ENCODE data around the gene EIF4ENIF1. TPM values are rescaled to one million over a fixed set of nuclear protein-coding genes. Genes with fewer than 3 reads are reported as not detected.

Gene EIF4ENIF1
- total RNA-seq, 1 experiment from 2014 or later, result 32.0 TPM

- H3K27me3 Mint-ChIP-seq (ENCODE audit: unreplicated experiment), result no peaks in the 10 kb centered on the region
- intact Hi-C loops (cut with micrococcal nuclease; ENCODE audit: unreplicated experiment), result no loop called here
- H3K36me3 Mint-ChIP-seq (ENCODE audit: insufficient read depth, unreplicated experiment), result peaks cover 49% of the 10 kb centered on the region
- CTCF ChIA-PET, result no interaction called here
- no peak overlapping the region for H3K27ac Mint-ChIP-seq (ENCODE audit: unreplicated experiment)
- BruUV-seq (replicated peaks), result no TSS peak
- peaks cover 22% of the 10 kb centered on the region for H3K4me1 Mint-ChIP-seq (ENCODE audit: low read depth, unreplicated experiment)
- TF ChIP-seq, protein P1, sequence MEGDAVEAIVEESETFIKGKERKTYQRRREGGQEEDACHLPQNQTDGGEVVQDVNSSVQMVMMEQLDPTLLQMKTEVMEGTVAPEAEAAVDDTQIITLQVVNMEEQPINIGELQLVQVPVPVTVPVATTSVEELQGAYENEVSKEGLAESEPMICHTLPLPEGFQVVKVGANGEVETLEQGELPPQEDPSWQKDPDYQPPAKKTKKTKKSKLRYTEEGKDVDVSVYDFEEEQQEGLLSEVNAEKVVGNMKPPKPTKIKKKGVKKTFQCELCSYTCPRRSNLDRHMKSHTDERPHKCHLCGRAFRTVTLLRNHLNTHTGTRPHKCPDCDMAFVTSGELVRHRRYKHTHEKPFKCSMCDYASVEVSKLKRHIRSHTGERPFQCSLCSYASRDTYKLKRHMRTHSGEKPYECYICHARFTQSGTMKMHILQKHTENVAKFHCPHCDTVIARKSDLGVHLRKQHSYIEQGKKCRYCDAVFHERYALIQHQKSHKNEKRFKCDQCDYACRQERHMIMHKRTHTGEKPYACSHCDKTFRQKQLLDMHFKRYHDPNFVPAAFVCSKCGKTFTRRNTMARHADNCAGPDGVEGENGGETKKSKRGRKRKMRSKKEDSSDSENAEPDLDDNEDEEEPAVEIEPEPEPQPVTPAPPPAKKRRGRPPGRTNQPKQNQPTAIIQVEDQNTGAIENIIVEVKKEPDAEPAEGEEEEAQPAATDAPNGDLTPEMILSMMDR (IDR thresholded peaks at IDR 0.05; ENCODE audit: unreplicated experiment), result no peak
- peak overlapping the region; percentile 99 for H3K4me3 Mint-ChIP-seq (ENCODE audit: low read depth, unreplicated experiment)
- no peak for DNase-seq
- H3K9me3 Mint-ChIP-seq (ENCODE audit: low read depth, unreplicated experiment), result no peaks in the 10 kb centered on the region
Observed at GRCh38 chr22:31491218-31491962, 1.7 kb upstream of the EIF4ENIF1 start.

DNA sequence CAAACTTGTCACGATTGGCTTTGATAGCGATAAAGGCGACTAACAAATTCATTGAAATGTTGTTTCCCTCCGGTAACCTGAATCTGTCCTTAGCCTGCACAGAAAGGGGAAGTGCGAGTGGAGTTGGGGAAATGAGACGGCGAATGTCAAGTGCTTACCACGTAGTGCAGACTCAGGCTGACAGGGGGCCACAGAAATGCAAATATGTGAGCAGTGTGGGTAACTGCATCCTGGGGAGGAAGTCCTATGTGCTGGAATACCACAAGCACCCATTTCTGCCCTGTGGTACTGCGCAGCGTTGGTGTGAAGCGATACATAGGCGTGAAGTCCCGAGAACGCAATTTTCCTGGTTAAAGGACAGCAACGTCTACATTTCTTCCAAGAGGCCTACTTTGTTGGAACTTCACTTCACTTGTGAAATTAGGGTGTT, 869 bp upstream of the EIF4ENIF1 start:
- Mint-ChIP-seq H3K4me3 (ENCODE audit: low read depth, unreplicated experiment) (peak overlapping the region; percentile 99), H3K27ac (ENCODE audit: unreplicated experiment) (peak overlapping the region; percentile 96), H3K9me3 (ENCODE audit: low read depth, unreplicated experiment) (no peaks in the 10 kb centered on the region), H3K4me1 (ENCODE audit: low read depth, unreplicated experiment) (peaks cover 22% of the 10 kb centered on the region), H3K27me3 (ENCODE audit: unreplicated experiment) (no peaks in the 10 kb centered on the region), H3K36me3 (ENCODE audit: insufficient read depth, unreplicated experiment) (peaks cover 50% of the 10 kb centered on the region)
- DNase-seq, result peak; percentile 51
- BruUV-seq (replicated peaks), result TSS peak; percentile 73
- CTCF ChIA-PET, result no interaction called here
- TF ChIP-seq, protein P1 (IDR thresholded peaks at IDR 0.05; ENCODE audit: unreplicated experiment), result no peak
- intact Hi-C loops (cut with micrococcal nuclease; ENCODE audit: unreplicated experiment), result no loop called here

- Mint-ChIP-seq H3K27me3 (ENCODE audit: unreplicated experiment) (no peaks in the 10 kb centered on the region), H3K4me3 (ENCODE audit: low read depth, unreplicated experiment) (peak overlapping the region; percentile 99), H3K36me3 (ENCODE audit: insufficient read depth, unreplicated experiment) (peaks cover 57% of the 10 kb centered on the region), H3K9me3 (ENCODE audit: low read depth, unreplicated experiment) (no peaks in the 10 kb centered on the region), H3K4me1 (ENCODE audit: low read depth, unreplicated experiment) (peaks cover 22% of the 10 kb centered on the region), H3K27ac (ENCODE audit: unreplicated experiment) (peak overlapping the region; percentile 96)
- TF ChIP-seq, protein P1 (IDR thresholded peaks at IDR 0.05; ENCODE audit: unreplicated experiment), result no peak
- no TSS peak for BruUV-seq (replicated peaks)
- intact Hi-C loops (cut with micrococcal nuclease; ENCODE audit: unreplicated experiment), result no loop called here
- CTCF ChIA-PET, result no interaction called here
- peak; percentile 33 for DNase-seq
Observed at GRCh38 chr22:31488988-31489617, 539 bp downstream of the EIF4ENIF1 start.

DNA sequence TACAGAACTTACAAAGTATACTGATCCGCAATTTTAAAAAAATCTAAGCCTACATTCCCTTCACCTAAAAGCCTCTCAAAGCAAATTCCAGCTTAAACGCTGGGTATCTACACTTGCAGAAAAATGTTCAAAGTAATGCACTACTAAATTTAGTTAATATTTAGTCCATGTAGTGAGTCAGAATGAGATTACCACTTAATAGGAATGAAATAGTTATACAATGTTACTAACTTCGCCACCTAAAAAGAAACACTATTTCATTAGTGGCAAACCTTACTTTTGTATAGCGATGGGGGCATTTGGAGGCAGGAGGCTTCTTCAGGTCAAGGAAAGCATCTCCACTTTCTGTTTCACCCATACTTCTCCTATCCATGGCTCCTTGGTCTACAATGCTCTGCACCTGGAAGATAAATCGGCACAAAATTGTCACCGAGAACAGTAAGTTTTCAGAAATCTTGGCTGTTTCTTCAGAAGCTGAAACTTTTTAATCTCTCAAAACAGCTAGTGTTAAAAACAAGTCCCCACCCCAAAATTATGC, 1.2 kb downstream of the EIF4ENIF1 start:
- BruUV-seq (replicated peaks), result no TSS peak
- Mint-ChIP-seq H3K27me3 (ENCODE audit: unreplicated experiment) (no peaks in the 10 kb centered on the region), H3K4me1 (ENCODE audit: low read depth, unreplicated experiment) (peaks cover 22% of the 10 kb centered on the region), H3K4me3 (ENCODE audit: low read depth, unreplicated experiment) (peak overlapping the region; percentile 99), H3K9me3 (ENCODE audit: low read depth, unreplicated experiment) (no peaks in the 10 kb centered on the region), H3K27ac (ENCODE audit: unreplicated experiment) (peak overlapping the region; percentile 43), H3K36me3 (ENCODE audit: insufficient read depth, unreplicated experiment) (peaks cover 58% of the 10 kb centered on the region)
- TF ChIP-seq, protein P1 (IDR thresholded peaks at IDR 0.05; ENCODE audit: unreplicated experiment), result no peak
- no peak for DNase-seq
- CTCF ChIA-PET, result no interaction called here
- intact Hi-C loops (cut with micrococcal nuclease; ENCODE audit: unreplicated experiment), result no loop called here
